ENCODE data around the gene CD37. TPM values are rescaled to one million over a fixed set of nuclear protein-coding genes. Genes with fewer than 3 reads are reported as not detected.

Gene CD37
- polyA plus RNA-seq, 1 of the 3 experiments (the other 2 are of a cell fraction): not detected

DNA sequence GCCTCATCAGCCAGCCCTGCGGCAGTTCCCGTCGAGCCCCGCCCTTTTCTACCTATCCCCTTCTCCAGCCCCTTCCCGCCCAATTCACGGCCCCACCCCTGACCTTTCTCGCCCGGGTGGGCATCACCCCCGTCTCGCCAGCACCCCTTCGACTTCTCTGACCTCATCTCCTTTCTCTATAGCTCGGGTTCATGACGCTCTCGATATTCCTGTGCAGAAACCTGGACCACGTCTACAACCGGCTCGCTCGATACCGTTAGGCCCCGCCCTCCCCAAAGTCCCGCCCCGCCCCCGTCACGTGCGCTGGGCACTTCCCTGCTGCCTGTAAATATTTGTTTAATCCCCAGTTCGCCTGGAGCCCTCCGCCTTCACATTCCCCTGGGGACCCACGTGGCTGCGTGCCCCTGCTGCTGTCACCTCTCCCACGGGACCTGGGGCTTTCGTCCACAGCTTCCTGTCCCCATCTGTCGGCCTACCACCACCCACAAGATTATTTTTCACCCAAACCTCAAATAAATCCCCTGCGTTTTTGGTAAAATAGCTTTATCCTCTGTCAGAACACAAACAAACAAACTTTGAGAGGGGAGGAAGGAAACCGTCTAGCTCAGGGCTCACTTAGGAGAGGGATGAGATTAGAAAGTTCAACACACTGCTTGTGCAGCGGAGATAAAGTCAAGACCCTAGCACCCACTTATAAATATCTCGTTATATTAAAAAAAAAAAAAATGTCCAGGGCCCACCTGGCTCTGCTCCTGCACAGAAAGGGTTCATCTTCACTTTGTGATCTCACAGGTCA, 5.1 kb downstream of the CD37 start:
- no peak for DNase-seq
- H3F3A ChIP-seq (replicated peaks; ENCODE audit: insufficient read depth): no peaks in the 10 kb centered on the region
- peaks cover 0 to 6% of the 10 kb centered on the region in 2 experiments; a peak in 1 of 4 replicates for H3K4me1 ChIP-seq (ENCODE audit: control insufficient read depth in 1 of 2, insufficient read depth in 2 of 2, low read depth in 1 of 2, low read length in 1 of 2)
- no peak overlapping the region for H2AFZ ChIP-seq (ENCODE audit: low read depth)
- no peak overlapping the region for H3K9ac ChIP-seq
- no peak overlapping the region for H3K4me3 ChIP-seq (ENCODE audit: low read depth in 2 of 2, low read length in 1 of 2)
- H3K9me2 ChIP-seq: no peaks in the 10 kb centered on the region
- no peaks in the 10 kb centered on the region for H3K27me3 ChIP-seq (ENCODE audit: insufficient read depth)
- H4K20me1 ChIP-seq (ENCODE audit: insufficient read depth): peaks cover 2% of the 10 kb centered on the region; the same call in 1 of the 2 replicates
- 61% methylated on average over 36 of the region's 36 CpGs for WGBS (ENCODE audit: low lambda C conversion rate)
- H3K4me2 ChIP-seq: no peak overlapping the region
- H3K9me3 ChIP-seq: no peaks in the 10 kb centered on the region
- H3K27ac ChIP-seq (ENCODE audit: low read depth in 2 of 2, low read length in 1 of 2): no peak overlapping the region
- TF ChIP-seq, protein P1, sequence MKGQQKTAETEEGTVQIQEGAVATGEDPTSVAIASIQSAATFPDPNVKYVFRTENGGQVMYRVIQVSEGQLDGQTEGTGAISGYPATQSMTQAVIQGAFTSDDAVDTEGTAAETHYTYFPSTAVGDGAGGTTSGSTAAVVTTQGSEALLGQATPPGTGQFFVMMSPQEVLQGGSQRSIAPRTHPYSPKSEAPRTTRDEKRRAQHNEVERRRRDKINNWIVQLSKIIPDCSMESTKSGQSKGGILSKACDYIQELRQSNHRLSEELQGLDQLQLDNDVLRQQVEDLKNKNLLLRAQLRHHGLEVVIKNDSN (IDR thresholded peaks at IDR 0.05; ENCODE audit: borderline replicate concordance, low read depth): no peak
- TF ChIP-seq NFIC (IDR thresholded peaks at IDR 0.05; ENCODE audit: borderline replicate concordance) (no peak), TCF12 (IDR thresholded peaks at IDR 0.05) (no peak), ELF1 (IDR thresholded peaks at IDR 0.05) (no peak), RFX5 (IDR thresholded peaks at IDR 0.05; ENCODE audit: low read length) (no peak), NRF1 (IDR thresholded peaks at IDR 0.05; ENCODE audit: low read depth, low read length) (no peak), EZH2phosphoT487 (IDR thresholded peaks at IDR 0.05; ENCODE audit: borderline replicate concordance, low read depth) (no peak), CHD2 (IDR thresholded peaks at IDR 0.05; ENCODE audit: low read length, partially characterized antibody) (no peak), FOXJ3 (CRISPR knock-in tag; IDR thresholded peaks at IDR 0.05) (no peak), RCOR1 (IDR thresholded peaks at IDR 0.05; ENCODE audit: low read length) (no peak), RXRA (IDR thresholded peaks at IDR 0.05; ENCODE audit: borderline replicate concordance, low read depth) (no peak), MEF2A (IDR thresholded peaks at IDR 0.05; ENCODE audit: borderline replicate concordance, low read depth) (no peak)
- TF ChIP-seq, protein P2, sequence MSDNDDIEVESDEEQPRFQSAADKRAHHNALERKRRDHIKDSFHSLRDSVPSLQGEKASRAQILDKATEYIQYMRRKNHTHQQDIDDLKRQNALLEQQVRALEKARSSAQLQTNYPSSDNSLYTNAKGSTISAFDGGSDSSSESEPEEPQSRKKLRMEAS (IDR thresholded peaks at IDR 0.05; ENCODE audit: low read depth): no peak
- TF ChIP-seq, protein P3, sequence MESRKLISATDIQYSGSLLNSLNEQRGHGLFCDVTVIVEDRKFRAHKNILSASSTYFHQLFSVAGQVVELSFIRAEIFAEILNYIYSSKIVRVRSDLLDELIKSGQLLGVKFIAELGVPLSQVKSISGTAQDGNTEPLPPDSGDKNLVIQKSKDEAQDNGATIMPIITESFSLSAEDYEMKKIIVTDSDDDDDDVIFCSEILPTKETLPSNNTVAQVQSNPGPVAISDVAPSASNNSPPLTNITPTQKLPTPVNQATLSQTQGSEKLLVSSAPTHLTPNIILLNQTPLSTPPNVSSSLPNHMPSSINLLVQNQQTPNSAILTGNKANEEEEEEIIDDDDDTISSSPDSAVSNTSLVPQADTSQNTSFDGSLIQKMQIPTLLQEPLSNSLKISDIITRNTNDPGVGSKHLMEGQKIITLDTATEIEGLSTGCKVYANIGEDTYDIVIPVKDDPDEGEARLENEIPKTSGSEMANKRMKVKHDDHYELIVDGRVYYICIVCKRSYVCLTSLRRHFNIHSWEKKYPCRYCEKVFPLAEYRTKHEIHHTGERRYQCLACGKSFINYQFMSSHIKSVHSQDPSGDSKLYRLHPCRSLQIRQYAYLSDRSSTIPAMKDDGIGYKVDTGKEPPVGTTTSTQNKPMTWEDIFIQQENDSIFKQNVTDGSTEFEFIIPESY (IDR thresholded peaks at IDR 0.05; ENCODE audit: borderline replicate concordance, low read depth): no peak
- peaks cover 21 to 23% of the 10 kb centered on the region in 2 experiments for H3K36me3 ChIP-seq (replicated peaks in 1 of 2; ENCODE audit: control insufficient read depth in 1 of 2, insufficient read depth in 2 of 2, low read length in 1 of 2)
- ChIA-PET POLR2A (no interaction called here), CTCF (interaction anchor here (0.5 kb wide), 1 partner anchor 595 kb away, joined by 3 read pairs; no protein-coding TSS in a partner anchor)
- no peaks in the 10 kb centered on the region for H3K79me2 ChIP-seq (ENCODE audit: insufficient read depth)

Measured in SK-N-SH (cell line).